Esophagus squamous epithelium (tissue), 4 donors: ENCODE results near the gene SLC26A9.

Experiments used
- POLR2A ChIP-seq, 4 donors: fragments of 450-650 bp; IDR thresholded peaks; one replicate each; pipeline ENCODE4 v1.6.1; 2017; ENCODE audit warnings: antibody characterized with exemption in 4 of 4, mild to moderate bottlenecking in 4 of 4, moderate library complexity in 3 of 4
- TF ChIP-seq, protein P1 (sequence below), 6 experiments: fragments of 450-650 bp in 4 of 6; fragments of 200-600 bp in 2 of 6; sonication (generic) in 2 of 6; IDR thresholded peaks; one replicate each; pipeline ENCODE4 v1.5.1; 2016 to 2019; ENCODE audit warnings: antibody characterized with exemption in 6 of 6, mild to moderate bottlenecking in 4 of 6, moderate library complexity in 4 of 6

DNA sequence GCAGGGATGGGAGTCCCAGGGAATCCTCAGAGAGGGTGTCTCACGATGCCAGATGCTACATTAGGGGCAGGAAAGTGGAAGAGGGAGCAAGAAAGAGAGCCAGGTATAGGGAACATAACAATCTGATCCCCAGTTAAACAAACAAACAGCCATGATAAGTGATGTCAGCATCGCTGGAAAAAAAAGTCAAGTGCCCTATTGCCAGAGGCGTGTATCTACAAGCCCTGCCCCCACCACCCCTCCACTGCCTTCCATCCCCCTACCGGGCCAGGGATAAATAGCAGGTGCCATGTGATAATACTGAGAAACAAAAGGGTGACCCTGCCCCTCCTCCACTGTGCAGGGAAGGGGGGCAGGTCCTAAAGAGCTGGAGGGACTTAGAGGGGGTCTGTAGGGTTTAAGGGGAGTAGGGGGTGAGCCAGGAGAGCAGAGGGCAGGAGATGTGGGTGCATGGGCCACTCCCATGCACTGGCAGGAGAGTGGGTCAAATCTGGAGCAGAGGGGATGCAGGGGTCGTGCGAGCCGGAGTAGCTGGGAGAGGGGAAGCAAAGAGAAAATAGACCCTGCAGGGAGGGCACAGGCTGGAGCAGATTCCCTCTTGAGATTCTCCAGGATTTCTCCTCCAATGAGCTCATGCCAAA, 3.4 kb downstream of the SLC26A9 start:
- TF ChIP-seq POLR2A (IDR thresholded peaks at IDR 0.05) = no peak
- TF ChIP-seq, protein P1, sequence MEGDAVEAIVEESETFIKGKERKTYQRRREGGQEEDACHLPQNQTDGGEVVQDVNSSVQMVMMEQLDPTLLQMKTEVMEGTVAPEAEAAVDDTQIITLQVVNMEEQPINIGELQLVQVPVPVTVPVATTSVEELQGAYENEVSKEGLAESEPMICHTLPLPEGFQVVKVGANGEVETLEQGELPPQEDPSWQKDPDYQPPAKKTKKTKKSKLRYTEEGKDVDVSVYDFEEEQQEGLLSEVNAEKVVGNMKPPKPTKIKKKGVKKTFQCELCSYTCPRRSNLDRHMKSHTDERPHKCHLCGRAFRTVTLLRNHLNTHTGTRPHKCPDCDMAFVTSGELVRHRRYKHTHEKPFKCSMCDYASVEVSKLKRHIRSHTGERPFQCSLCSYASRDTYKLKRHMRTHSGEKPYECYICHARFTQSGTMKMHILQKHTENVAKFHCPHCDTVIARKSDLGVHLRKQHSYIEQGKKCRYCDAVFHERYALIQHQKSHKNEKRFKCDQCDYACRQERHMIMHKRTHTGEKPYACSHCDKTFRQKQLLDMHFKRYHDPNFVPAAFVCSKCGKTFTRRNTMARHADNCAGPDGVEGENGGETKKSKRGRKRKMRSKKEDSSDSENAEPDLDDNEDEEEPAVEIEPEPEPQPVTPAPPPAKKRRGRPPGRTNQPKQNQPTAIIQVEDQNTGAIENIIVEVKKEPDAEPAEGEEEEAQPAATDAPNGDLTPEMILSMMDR (IDR thresholded peaks at IDR 0.05) = peak in 1 of 6 experiments; percentile 9
